Measurements from ENCODE around the gene PPFIA4.

The PPFIA4 gene

DNA sequence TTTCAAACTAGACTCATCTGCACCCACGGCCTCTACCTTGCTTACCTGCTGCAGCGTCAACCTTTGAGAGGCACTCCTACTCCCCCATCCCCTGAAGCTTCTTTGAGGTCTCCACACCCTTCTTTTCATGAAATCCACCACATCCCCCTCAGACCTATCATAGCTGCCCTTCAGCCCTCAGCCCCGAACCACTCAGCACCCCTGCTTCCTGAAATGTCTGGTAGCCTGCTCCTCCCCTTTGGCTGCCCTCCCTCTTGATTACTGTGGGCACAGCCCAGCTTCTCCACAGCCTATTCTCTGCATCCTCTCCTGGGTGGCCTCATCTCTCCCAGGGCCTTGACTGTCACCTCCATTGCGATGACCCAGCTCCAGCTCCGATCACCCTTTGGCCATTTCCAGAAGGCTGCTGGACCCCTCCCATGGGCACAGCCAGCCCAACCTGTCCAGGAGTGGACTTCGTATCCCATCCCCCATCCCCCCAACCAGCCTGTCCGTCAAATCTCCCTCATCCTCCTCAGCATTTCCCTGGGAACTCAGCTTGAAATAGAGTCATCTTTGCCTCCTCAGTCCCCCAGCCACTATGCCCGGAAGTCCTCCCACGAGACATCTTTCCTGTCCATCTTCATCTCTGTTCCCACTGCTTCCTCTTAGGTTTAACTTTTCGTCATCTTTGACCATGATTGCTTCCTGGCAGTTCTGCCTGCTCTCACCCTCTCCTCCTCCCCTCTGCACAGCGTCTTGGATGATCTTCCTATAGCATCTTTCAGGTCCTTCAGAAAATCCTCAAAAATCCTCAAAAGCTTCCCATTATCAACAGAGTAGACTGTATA lies 95.1 kb downstream of the PPFIA4 start:
- no peak for TF ChIP-seq EZH2 (IDR thresholded peaks at IDR 0.05; ENCODE audit: borderline replicate concordance, low read depth, low read length, severe bottlenecking)
- TF ChIP-seq, protein P1, sequence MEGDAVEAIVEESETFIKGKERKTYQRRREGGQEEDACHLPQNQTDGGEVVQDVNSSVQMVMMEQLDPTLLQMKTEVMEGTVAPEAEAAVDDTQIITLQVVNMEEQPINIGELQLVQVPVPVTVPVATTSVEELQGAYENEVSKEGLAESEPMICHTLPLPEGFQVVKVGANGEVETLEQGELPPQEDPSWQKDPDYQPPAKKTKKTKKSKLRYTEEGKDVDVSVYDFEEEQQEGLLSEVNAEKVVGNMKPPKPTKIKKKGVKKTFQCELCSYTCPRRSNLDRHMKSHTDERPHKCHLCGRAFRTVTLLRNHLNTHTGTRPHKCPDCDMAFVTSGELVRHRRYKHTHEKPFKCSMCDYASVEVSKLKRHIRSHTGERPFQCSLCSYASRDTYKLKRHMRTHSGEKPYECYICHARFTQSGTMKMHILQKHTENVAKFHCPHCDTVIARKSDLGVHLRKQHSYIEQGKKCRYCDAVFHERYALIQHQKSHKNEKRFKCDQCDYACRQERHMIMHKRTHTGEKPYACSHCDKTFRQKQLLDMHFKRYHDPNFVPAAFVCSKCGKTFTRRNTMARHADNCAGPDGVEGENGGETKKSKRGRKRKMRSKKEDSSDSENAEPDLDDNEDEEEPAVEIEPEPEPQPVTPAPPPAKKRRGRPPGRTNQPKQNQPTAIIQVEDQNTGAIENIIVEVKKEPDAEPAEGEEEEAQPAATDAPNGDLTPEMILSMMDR (IDR thresholded peaks at IDR 0.05; ENCODE audit: borderline replicate concordance, extremely low read depth, low read length, poor library complexity, severe bottlenecking) = no peak
- DNase-seq (no peak), ATAC-seq (ENCODE audit: insufficient read depth, low read depth) (no peak)
- Histone ChIP-seq H4K20me1 (ENCODE audit: insufficient read depth, low read length) (peaks cover 4% of the 10 kb centered on the region; the same call in 1 of the 2 replicates), H3K4me3 (ENCODE audit: low read depth in 1 of 2, low read length in 2 of 2) (no peak overlapping the region), H3K4me2 (ENCODE audit: insufficient read depth, low read length) (no peak overlapping the region), H3K36me3 (ENCODE audit: insufficient read depth, low read length) (no peaks in the 10 kb centered on the region), H2AFZ (ENCODE audit: low read depth, low read length) (no peak overlapping the region), H3K9me3 (ENCODE audit: insufficient read depth, low read length, severe bottlenecking) (no peaks in the 10 kb centered on the region), H3K79me2 (ENCODE audit: insufficient read depth, low read length) (no peaks in the 10 kb centered on the region), H3K27ac (ENCODE audit: low read length) (no peak overlapping the region), H3K27me3 (ENCODE audit: insufficient read depth, low read length, poor library complexity) (peaks cover 39% of the 10 kb centered on the region), H3K9ac (ENCODE audit: low read depth, low read length) (no peak overlapping the region), H3K4me1 (ENCODE audit: insufficient read depth, low read length) (no peaks in the 10 kb centered on the region)

DNA sequence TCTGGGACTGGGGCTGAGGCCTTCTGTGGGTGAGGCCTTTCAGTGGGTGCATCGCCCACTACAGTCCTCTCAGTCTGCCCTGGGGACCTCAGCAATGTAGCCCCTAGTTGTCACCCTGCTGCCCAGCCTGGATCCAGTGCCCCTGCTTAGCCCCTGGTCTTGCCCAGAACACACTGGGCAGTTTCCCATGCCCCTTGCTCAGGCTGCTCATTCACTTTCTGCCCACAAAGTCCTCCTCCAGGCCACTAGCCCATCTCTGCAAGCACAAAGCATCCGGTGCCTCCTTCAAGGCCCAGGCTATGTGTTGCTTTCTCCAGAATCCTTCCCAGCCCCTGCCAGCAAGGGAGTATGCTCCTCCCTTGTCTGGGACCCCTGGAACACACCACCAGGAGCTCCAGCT lies 95.9 kb downstream of the PPFIA4 start:
- Histone ChIP-seq H4K20me1 (ENCODE audit: insufficient read depth, low read length) (peaks cover 4% of the 10 kb centered on the region; the same call in 1 of the 2 replicates), H3K4me3 (ENCODE audit: low read depth in 1 of 2, low read length in 2 of 2) (no peak overlapping the region), H2AFZ (ENCODE audit: low read depth, low read length) (no peak overlapping the region), H3K9me3 (ENCODE audit: insufficient read depth, low read length, severe bottlenecking) (no peaks in the 10 kb centered on the region), H3K27me3 (ENCODE audit: insufficient read depth, low read length, poor library complexity) (peaks cover 36% of the 10 kb centered on the region), H3K4me2 (ENCODE audit: insufficient read depth, low read length) (no peak overlapping the region), H3K9ac (ENCODE audit: low read depth, low read length) (no peak overlapping the region), H3K79me2 (ENCODE audit: insufficient read depth, low read length) (no peaks in the 10 kb centered on the region), H3K36me3 (ENCODE audit: insufficient read depth, low read length) (no peaks in the 10 kb centered on the region), H3K4me1 (ENCODE audit: insufficient read depth, low read length) (no peaks in the 10 kb centered on the region), H3K27ac (ENCODE audit: low read length) (no peak overlapping the region)
- ATAC-seq (ENCODE audit: insufficient read depth, low read depth) (no peak), DNase-seq (no peak)
- TF ChIP-seq, protein P1 (IDR thresholded peaks at IDR 0.05; ENCODE audit: borderline replicate concordance, extremely low read depth, low read length, poor library complexity, severe bottlenecking) = no peak
- no peak for TF ChIP-seq EZH2 (IDR thresholded peaks at IDR 0.05; ENCODE audit: borderline replicate concordance, low read depth, low read length, severe bottlenecking)

DNA sequence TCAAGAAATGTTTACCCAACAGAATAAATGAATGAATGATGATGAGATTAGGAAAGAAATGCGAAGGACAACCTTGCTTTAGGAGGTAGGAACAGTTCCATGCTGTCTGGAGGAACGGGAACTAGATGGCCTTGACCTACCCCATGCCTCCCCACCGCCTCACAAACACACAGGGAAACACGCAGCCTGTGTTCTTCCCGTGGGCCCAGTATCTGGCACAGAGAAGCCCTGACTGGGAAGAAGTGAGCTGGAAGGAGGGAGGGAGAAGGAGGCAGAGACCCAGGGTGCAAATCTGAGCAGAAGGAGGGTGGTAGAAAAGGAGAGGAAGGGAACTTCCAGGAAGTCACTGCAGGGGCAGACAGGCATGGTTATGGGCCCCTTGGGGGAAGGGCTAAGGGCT lies 97.7 kb downstream of the PPFIA4 start:
- no peak for DNase-seq
- no peak overlapping the region for H3K4me2 ChIP-seq (ENCODE audit: insufficient read depth, low read length)
- peaks cover 33% of the 10 kb centered on the region for H3K27me3 ChIP-seq (ENCODE audit: insufficient read depth, low read length, poor library complexity)
- no peaks in the 10 kb centered on the region for H3K36me3 ChIP-seq (ENCODE audit: insufficient read depth, low read length)
- no peak for TF ChIP-seq EZH2 (IDR thresholded peaks at IDR 0.05; ENCODE audit: borderline replicate concordance, low read depth, low read length, severe bottlenecking)
- TF ChIP-seq, protein P1 (IDR thresholded peaks at IDR 0.05; ENCODE audit: borderline replicate concordance, extremely low read depth, low read length, poor library complexity, severe bottlenecking) = no peak
- no peaks in the 10 kb centered on the region for H3K79me2 ChIP-seq (ENCODE audit: insufficient read depth, low read length)
- H3K4me1 ChIP-seq (ENCODE audit: insufficient read depth, low read length) = no peaks in the 10 kb centered on the region
- peaks cover 6% of the 10 kb centered on the region; the same call in 1 of the 2 replicates for H4K20me1 ChIP-seq (ENCODE audit: insufficient read depth, low read length)
- H2AFZ ChIP-seq (ENCODE audit: low read depth, low read length) = no peak overlapping the region
- no peak overlapping the region for H3K9ac ChIP-seq (ENCODE audit: low read depth, low read length)
- H3K4me3 ChIP-seq (ENCODE audit: low read depth in 1 of 2, low read length in 2 of 2) = no peak overlapping the region
- no peak overlapping the region for H3K27ac ChIP-seq (ENCODE audit: low read length)
- ATAC-seq (ENCODE audit: insufficient read depth, low read depth) = no peak
- no peaks in the 10 kb centered on the region for H3K9me3 ChIP-seq (ENCODE audit: insufficient read depth, low read length, severe bottlenecking)

All from DND-41 (cell line).